ENCODE measurements around the gene FAM219A. TPM values are rescaled to one million over a fixed set of nuclear protein-coding genes. Genes with fewer than 3 reads are reported as not detected.
"Not testable (repeated sequence)": the region's sequence is repeated elsewhere in the genome, so short reads cannot be mapped to it uniquely, and the experiment has no call there.

Gene FAM219A
- total RNA-seq, 2 donors from 2014 or later, result 19.2 to 20.2 TPM

DNA sequence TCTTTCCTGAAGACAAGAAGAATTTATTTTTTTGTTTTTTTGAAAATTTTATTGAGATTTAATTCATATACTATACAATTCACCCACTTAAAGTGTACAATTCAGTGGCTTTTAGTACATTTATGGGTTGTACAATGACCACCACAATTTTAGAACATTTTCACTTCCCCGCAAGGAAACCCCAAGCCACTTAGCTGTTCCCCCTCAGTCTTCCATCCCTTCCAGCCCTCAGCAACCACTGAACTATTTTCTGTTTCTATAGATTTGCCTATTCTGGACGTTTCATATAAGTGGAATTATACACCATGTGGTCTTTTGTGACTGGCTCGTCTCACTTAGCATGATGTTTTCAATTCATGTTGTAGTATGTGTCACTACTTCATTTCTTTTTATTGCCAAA lies 28.2 kb upstream of the FAM219A start:
- DNase-seq (ENCODE audit: low spot score), result no peak
- Histone ChIP-seq H3K27me3 (replicated peaks; ENCODE audit: insufficient read depth) (no peaks in the 10 kb centered on the region), H3K4me3 (no peak overlapping the region), H3K9me3 (no peaks in the 10 kb centered on the region), H3K4me1 (ENCODE audit: control insufficient read depth in 1 of 2, low read depth in 2 of 2) (no peaks in the 10 kb centered on the region), H3K36me3 (no peaks in the 10 kb centered on the region), H3K27ac (no peak overlapping the region)
- ATAC-seq (ENCODE audit: insufficient number of reproducible peaks, low FRiP score, low read depth), result no peak
- TF ChIP-seq, protein P1, sequence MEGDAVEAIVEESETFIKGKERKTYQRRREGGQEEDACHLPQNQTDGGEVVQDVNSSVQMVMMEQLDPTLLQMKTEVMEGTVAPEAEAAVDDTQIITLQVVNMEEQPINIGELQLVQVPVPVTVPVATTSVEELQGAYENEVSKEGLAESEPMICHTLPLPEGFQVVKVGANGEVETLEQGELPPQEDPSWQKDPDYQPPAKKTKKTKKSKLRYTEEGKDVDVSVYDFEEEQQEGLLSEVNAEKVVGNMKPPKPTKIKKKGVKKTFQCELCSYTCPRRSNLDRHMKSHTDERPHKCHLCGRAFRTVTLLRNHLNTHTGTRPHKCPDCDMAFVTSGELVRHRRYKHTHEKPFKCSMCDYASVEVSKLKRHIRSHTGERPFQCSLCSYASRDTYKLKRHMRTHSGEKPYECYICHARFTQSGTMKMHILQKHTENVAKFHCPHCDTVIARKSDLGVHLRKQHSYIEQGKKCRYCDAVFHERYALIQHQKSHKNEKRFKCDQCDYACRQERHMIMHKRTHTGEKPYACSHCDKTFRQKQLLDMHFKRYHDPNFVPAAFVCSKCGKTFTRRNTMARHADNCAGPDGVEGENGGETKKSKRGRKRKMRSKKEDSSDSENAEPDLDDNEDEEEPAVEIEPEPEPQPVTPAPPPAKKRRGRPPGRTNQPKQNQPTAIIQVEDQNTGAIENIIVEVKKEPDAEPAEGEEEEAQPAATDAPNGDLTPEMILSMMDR (IDR thresholded peaks at IDR 0.05), result no peak

DNA sequence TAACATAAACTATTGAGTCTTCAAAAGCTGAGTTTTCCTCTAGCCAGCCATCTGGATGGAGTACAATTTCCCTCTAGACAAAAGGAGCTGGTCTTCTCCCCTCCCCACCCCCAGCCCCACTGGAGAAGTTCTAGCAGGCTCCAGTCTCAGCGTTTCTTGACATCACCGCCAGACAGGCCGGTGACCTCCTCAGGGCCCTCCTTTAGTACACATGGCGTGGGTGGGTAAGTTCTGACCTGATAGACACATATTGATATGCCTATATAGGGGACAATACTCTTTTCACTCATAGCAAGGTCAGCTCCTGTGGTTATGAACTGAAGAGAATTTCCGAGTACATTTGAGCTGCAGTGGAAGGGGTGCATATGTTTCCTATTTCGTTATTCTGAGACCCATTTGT lies 27.5 kb upstream of the FAM219A start:
- no peak for DNase-seq (ENCODE audit: low spot score)
- H3K36me3 ChIP-seq, result no peaks in the 10 kb centered on the region
- H3K4me3 ChIP-seq, result no peak overlapping the region
- no peaks in the 10 kb centered on the region for H3K9me3 ChIP-seq
- no peaks in the 10 kb centered on the region for H3K27me3 ChIP-seq (replicated peaks; ENCODE audit: insufficient read depth)
- TF ChIP-seq, protein P1 (IDR thresholded peaks at IDR 0.05), result no peak
- no peaks in the 10 kb centered on the region for H3K4me1 ChIP-seq (ENCODE audit: control insufficient read depth in 1 of 2, low read depth in 2 of 2)
- no peak overlapping the region for H3K27ac ChIP-seq
- ATAC-seq (ENCODE audit: insufficient number of reproducible peaks, low FRiP score, low read depth), result no peak

DNA sequence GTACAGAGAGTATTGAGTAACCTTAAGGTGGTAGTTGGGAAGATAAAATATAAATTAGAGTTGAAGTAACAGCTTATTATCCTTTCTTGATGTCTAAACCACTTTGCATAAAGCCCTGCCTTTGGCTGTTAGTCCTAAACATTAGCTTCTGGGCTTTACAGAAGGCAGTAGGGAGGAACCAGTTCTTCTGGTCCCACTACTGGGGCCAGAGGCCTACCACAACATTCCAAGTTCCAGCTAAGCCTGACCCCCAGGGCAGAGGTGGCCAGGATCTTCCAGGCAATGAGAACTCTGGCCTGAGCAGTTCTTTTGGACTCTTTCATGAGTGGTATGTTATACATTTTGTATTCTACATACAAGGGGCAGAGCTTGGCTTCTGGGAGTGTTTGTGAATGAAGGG lies 26.3 kb upstream of the FAM219A start:
- TF ChIP-seq, protein P1 (IDR thresholded peaks at IDR 0.05), result no peak
- Histone ChIP-seq H3K9me3 (no peaks in the 10 kb centered on the region), H3K27ac (no peak overlapping the region), H3K4me3 (no peak overlapping the region), H3K4me1 (ENCODE audit: control insufficient read depth in 1 of 2, low read depth in 2 of 2) (no peaks in the 10 kb centered on the region), H3K36me3 (no peaks in the 10 kb centered on the region), H3K27me3 (replicated peaks; ENCODE audit: insufficient read depth) (no peaks in the 10 kb centered on the region)
- DNase-seq (ENCODE audit: low spot score), result no peak
- ATAC-seq (ENCODE audit: insufficient number of reproducible peaks, low FRiP score, low read depth), result no peak

DNA sequence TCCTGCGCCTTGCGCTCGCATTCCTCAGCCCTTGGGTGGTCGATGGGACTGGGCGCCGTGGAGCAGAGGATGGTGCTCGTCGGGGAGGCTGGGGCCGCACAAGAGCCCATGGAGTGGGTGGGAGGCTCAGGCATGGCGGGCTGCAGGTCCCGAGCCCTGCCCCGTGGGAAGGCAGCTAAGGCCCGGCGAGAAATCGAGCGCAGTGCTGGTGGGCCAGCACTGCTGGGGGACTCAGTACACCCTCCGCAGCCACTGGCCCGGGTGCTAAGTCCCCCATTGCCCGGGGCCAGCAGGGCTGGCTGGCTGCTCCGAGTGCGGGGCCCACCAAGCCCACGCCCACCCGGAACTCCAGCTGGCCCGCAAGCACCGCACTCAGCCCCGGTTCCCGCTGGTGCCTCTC lies 24.4 kb upstream of the FAM219A start:
- not testable (repeated sequence) for H3K27me3 ChIP-seq (replicated peaks; ENCODE audit: insufficient read depth); H3K9me3 ChIP-seq; H3K27ac ChIP-seq; DNase-seq (ENCODE audit: low spot score); H3K4me3 ChIP-seq; H3K4me1 ChIP-seq (ENCODE audit: control insufficient read depth in 1 of 2, low read depth in 2 of 2); H3K36me3 ChIP-seq; ATAC-seq (ENCODE audit: insufficient number of reproducible peaks, low FRiP score, low read depth)

DNA sequence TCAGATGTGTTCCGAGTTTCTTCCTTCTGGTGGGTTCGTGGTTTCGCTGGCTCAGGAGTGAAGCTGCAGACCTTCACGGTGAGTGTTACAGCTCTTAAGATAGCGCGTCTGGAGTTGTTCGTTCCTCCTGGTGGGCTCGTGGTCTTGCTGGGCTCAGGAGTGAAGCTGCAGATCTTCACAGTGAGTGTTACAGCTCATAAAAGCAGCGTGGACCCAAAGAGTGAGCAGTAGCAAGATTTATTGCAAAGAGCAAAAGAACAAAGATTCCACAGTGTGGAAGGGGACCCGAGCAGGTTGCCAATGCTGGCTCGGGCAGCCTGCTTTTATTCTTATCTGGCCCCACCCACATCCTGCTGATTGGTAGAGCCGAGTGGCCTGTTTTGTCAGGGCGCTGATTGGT lies 23.2 kb upstream of the FAM219A start:
- ATAC-seq (ENCODE audit: insufficient number of reproducible peaks, low FRiP score, low read depth); H3K4me3 ChIP-seq; H3K36me3 ChIP-seq; H3K27me3 ChIP-seq (replicated peaks; ENCODE audit: insufficient read depth); DNase-seq (ENCODE audit: low spot score); H3K9me3 ChIP-seq; H3K4me1 ChIP-seq (ENCODE audit: control insufficient read depth in 1 of 2, low read depth in 2 of 2); H3K27ac ChIP-seq: not testable (repeated sequence)

DNA sequence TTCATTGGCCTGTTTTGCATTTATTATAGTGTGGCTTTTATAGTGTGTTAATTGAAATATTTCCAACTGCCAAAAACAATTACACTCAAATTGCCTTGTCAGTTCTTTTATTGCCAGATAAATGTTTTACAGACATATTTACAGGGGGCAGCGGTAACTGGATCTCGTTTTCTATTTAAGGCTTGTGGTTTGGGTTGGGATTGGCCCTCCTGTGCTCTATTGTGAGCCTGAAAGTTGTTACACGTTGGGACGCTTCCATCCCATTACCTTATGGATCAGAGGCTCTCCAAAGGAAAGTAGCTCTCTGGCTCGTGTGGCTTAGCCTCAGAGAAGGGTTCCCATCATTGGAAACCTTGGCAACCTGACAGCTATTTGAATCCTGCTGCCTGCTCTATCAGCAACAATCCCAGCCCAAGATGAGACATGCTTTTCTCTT lies 21.1 kb upstream of the FAM219A start:
- DNase-seq (ENCODE audit: low spot score), result no peak
- TF ChIP-seq, protein P1 (IDR thresholded peaks at IDR 0.05), result no peak
- no peak for ATAC-seq (ENCODE audit: insufficient number of reproducible peaks, low FRiP score, low read depth)
- no peaks in the 10 kb centered on the region for H3K36me3 ChIP-seq
- no peak overlapping the region for H3K27ac ChIP-seq
- H3K9me3 ChIP-seq, result no peaks in the 10 kb centered on the region
- no peak overlapping the region for H3K4me3 ChIP-seq
- no peaks in the 10 kb centered on the region for H3K27me3 ChIP-seq (replicated peaks; ENCODE audit: insufficient read depth)
- no peaks in the 10 kb centered on the region for H3K4me1 ChIP-seq (ENCODE audit: control insufficient read depth in 1 of 2, low read depth in 2 of 2)
